Amniotic epithelial cell (primary cell): ENCODE data around the gene FCHO1.
A peak's percentile ranks its signal among the peaks of the same experiment; 100 is the strongest.

ENCODE experiments used
- DNase-seq: peaks from one replicate; pipeline ENCODE4 v3.0.0-alpha.2; 2010; ENCODE audit warnings: low read depth

Gene FCHO1

GRCh38 chr19:17751103-17751911 lies at the start of gene FCHO1:
FCHO1 (plus strand) TSS chr19:17751477; CDS start chr19:17755165, 3,688 bp downstream.
- DNase-seq: no peak

GRCh38 chr19:17703824-17704463 lies 47.3 kb upstream of the FCHO1 start:
- DNase-seq: peak; percentile 81

- peak; percentile 92 for DNase-seq
These were observed 44.5 kb upstream of the FCHO1 start for GRCh38 chr19:17706750-17707181.

GRCh38 chr19:17711851-17712250 lies 39.4 kb upstream of the FCHO1 start:
- no peak for DNase-seq

GRCh38 chr19:17716309-17716929 lies 34.9 kb upstream of the FCHO1 start:
- DNase-seq: no peak

GRCh38 chr19:17718550-17718946 lies 32.7 kb upstream of the FCHO1 start:
- no peak for DNase-seq

GRCh38 chr19:17718947-17719711 lies 32.1 kb upstream of the FCHO1 start, which contains the start of gene MAP1S:
MAP1S (plus strand) TSS chr19:17719480; CDS start chr19:17719503, 23 bp downstream.
- DNase-seq: peak; percentile 54

- no peak for DNase-seq
These were observed 31.4 kb upstream of the FCHO1 start for GRCh38 chr19:17719730-17720400.

GRCh38 chr19:17720440-17720839 lies 30.8 kb upstream of the FCHO1 start:
- DNase-seq: no peak

- DNase-seq: no peak
These were observed 30.1 kb upstream of the FCHO1 start for GRCh38 chr19:17721111-17721628.

GRCh38 chr19:17721821-17722220 lies 29.5 kb upstream of the FCHO1 start:
- no peak for DNase-seq

- no peak for DNase-seq
These were observed 28.5 kb upstream of the FCHO1 start for GRCh38 chr19:17722655-17723240.

GRCh38 chr19:17724655-17725054 lies 26.6 kb upstream of the FCHO1 start:
- no peak for DNase-seq

- no peak for DNase-seq
These were observed 25.7 kb upstream of the FCHO1 start for GRCh38 chr19:17725422-17726078.

- DNase-seq: no peak
These were observed 25.0 kb upstream of the FCHO1 start for GRCh38 chr19:17726136-17726741.

- DNase-seq: no peak
These were observed 24.1 kb upstream of the FCHO1 start for GRCh38 chr19:17726964-17727773.

GRCh38 chr19:17727843-17728242 lies 23.4 kb upstream of the FCHO1 start:
- no peak for DNase-seq

- no peak for DNase-seq
These were observed 18.1 kb upstream of the FCHO1 start for GRCh38 chr19:17733127-17733526.

- DNase-seq: no peak
These were observed 17.1 kb upstream of the FCHO1 start for GRCh38 chr19:17734146-17734545.
